Astrocyte of the spinal cord (primary cell): Measurements from ENCODE around the gene PDS5B.
"Not testable (repeated sequence)": the region's sequence is repeated elsewhere in the genome, so short reads cannot be mapped to it uniquely, and the experiment has no call there.

ENCODE experiments used
- DNase-seq: peaks from one replicate; pipeline ENCODE4 v3.0.0; 2011; ENCODE audit warnings: low read depth, low spot score
- H3K4me3 ChIP-seq: 2 replicates; pipeline ENCODE4 v1.5.1; 2011; ENCODE audit warnings: low read depth, mild to moderate bottlenecking, low read length, moderate library complexity
- in situ Hi-C: cut with HindIII; loops from 2 replicates; pipeline ENCODE4 v1.10.0; 2017; ENCODE audit warnings: low sequenced_read_pairs
- TF ChIP-seq, protein P1 (sequence below): IDR thresholded peaks from 2 replicates; pipeline ENCODE4 v1.5.1; 2012; ENCODE audit warnings: low read depth, mild to moderate bottlenecking, low read length, inconsistent platforms

PDS5B gene

DNA sequence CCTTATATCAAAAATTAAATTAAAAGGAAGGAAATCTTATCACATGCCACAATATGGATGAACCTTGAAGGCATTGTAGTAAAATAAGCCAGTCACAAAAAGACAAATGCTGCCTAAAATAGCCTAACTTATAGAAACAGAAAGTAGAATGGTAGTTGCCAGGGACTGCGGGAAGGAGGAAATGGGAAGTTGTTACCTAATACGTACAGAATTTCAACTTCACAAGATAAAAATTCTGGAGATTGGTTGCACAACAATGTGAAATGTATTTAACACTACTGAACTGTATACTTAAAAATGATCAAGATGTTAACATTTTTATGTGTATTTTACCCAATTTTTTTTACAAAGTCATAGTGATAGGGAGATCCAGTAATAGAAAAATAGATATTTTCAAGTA lies 37.4 kb upstream of the PDS5B start:
- TF ChIP-seq, protein P1, sequence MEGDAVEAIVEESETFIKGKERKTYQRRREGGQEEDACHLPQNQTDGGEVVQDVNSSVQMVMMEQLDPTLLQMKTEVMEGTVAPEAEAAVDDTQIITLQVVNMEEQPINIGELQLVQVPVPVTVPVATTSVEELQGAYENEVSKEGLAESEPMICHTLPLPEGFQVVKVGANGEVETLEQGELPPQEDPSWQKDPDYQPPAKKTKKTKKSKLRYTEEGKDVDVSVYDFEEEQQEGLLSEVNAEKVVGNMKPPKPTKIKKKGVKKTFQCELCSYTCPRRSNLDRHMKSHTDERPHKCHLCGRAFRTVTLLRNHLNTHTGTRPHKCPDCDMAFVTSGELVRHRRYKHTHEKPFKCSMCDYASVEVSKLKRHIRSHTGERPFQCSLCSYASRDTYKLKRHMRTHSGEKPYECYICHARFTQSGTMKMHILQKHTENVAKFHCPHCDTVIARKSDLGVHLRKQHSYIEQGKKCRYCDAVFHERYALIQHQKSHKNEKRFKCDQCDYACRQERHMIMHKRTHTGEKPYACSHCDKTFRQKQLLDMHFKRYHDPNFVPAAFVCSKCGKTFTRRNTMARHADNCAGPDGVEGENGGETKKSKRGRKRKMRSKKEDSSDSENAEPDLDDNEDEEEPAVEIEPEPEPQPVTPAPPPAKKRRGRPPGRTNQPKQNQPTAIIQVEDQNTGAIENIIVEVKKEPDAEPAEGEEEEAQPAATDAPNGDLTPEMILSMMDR: no peak
- in situ Hi-C loops: no loop called here
- H3K4me3 ChIP-seq: no peak overlapping the region
- DNase-seq: no peak

DNA sequence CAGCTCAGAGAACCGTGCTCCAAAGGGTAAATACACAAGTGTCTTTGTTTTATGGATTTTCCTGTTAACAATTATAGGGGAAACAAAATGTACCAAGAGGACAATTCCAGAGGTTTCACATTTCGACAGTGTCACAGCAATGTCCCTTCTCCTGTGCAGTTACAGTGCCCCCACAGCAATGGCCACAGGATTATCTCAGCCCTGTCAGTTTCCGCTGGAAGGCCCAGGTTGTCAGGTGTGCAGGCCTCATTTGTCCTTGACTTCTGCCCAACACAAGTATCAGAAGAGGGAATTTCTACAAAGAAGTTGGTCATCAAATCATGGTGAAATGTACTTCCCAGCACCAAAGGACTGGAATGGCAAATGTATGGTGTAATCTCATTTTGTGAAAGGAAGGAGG lies 36.5 kb upstream of the PDS5B start:
- TF ChIP-seq, protein P1: no peak
- H3K4me3 ChIP-seq: no peak overlapping the region
- no peak for DNase-seq
- in situ Hi-C loops: no loop called here

DNA sequence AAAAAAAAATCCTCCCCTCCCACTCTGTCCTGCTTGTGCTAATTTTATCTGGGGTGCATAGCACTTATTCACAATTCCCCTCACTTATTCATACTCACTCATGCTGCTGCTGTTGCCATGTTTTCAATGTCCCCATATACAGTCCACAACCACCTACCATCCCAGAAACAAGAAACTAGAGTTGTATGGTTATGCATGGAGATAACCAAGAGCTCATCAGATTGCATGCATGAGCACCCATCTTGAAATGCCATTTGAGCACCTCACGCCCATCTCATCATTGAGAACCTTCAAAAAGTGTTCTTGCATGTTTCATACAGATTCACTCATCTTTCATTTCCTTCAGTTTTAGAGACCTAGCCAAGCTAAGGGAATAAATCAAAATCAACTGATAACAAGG lies 32.5 kb upstream of the PDS5B start:
- DNase-seq: no peak
- TF ChIP-seq, protein P1: no peak
- H3K4me3 ChIP-seq: no peak overlapping the region
- in situ Hi-C loops: no loop called here

DNA sequence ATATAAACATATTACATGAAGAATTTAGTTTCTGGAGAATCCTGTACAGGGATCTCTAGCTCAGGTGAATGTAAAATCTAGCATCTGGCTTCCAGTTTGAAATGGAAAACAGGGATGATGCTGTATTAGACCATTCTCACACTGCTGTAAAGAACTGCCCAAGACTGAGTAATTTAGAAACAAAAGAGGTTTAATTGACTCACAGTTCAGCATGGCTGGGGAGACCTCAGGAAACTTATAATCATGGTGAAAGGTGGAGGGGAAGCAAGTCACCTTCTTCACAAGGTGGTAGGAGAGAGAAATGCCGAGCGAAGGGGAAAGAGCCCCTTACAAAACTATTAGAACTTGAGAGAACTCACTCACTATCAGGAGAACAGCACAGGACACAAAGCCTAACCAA lies 30.6 kb upstream of the PDS5B start:
- TF ChIP-seq, protein P1: no peak
- no peak overlapping the region for H3K4me3 ChIP-seq
- DNase-seq: no peak
- in situ Hi-C loops: no loop called here

DNA sequence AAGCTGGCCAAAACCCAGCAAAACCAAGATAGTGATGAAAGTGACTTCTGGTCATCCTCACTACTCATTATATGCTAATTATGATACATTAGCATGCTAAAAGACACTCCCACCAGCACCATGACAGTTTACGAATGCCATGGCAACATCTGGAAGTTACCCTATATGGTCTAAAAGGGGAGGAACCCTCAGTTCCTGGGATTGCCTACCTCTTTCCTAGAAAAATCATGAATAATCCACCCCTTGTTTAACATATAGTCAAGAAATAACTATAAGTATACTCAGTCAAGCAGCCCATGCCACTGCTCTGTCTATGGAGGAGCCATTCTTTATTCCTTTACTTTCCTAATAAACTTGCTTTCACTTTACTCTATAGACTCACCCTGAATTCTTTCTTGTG lies 25.4 kb upstream of the PDS5B start:
- H3K4me3 ChIP-seq, in situ Hi-C loops, DNase-seq: not testable (repeated sequence)

DNA sequence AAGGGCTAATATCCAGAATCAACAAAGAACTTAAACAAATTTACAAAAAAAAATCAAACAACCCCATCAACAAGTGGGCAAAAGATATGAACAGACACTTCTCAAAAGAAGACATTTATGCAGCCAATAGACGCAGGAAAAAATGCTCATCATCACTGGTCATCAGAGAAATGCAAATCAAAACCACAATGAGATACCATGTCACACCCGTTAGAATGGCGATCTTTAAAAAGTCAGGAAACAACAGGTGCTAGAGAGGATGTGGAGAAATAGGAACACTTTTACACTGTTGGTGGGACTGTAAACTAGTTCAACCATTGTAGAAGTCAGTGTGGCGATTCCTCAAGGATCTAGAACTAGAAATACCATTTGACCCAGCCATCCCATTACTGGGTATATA lies 10.6 kb upstream of the PDS5B start:
- in situ Hi-C loops, DNase-seq: not testable (repeated sequence)

DNA sequence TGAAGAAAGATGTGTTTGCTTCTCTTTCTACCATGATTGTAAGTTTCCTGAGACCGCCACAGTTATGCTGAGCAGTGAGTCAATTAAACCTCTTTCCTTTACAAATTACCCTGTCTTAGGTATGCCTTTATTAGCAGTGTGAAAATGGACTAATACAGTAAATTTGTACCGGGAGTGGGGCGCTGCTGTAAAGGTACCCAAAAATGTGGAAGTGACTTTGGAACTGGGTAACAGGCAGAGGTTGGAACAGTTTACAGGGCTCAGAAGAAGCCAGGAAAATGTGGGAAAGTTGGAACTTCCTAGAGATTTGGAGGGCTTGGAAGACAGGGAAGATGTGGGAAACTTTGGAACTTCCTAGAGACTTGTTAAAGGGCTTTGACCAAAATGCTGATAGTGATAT lies 9.2 kb upstream of the PDS5B start:
- TF ChIP-seq, protein P1: no peak
- DNase-seq: no peak
- H3K4me3 ChIP-seq: no peak overlapping the region
- in situ Hi-C loops: no loop called here

More for the DNA sequence above, 10.6 kb upstream of the PDS5B start:
- not testable (repeated sequence) for H3K4me3 ChIP-seq

DNA sequence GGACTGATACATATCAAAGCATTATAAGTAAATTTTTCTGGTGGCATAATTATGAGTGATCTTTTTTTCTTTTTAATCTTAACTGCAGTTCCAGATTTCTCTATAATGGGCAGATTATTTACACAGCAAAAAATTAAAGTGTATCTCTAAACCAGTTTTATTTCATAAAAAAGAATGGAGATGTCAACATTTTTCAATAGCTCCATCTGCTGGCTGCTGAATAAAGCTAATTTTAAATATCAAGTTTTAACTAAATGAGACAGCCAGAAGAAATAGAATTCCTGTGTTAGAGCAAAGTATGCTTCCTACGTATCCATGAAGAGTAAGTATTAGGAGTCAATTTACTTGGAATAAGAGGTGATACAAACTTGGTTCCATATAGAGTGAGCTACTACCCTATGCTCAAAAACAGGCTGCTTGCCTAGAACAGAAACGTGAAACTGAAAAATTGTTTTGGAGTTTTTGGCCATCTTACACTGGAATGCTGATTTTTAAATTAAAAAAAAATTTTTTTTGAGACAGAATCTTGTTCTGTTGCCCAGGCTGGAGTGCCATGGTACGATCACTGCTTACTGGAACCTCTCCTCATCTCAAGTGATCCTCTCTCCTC lies 5.0 kb upstream of the PDS5B start:
- DNase-seq: peak; percentile 40
- in situ Hi-C loops: no loop called here
- TF ChIP-seq, protein P1: peak; percentile 53
- H3K4me3 ChIP-seq: no peak overlapping the region
